ENCODE data around the gene FUCA1. TPM values are rescaled to one million over a fixed set of nuclear protein-coding genes. Genes with fewer than 3 reads are reported as not detected.

FUCA1 gene
- total and polyA plus RNA-seq, 10 of the 15 experiments (the other 5 are each of a cell fraction or from before 2014, with no cell fraction given) = 33.3 to 117 (median 52.6) TPM

GRCh38 chr1:23825076-23825761 lies 42.9 kb downstream of the FUCA1 start, which contains the start of gene HMGCL (continued):
- TF ChIP-seq FOXM1 (IDR thresholded peaks at IDR 0.05; ENCODE audit: low read depth, low read length) (no peak), BRCA1 (IDR thresholded peaks at IDR 0.05; ENCODE audit: low read depth, low read length) (no peak), RELB (IDR thresholded peaks at IDR 0.05; ENCODE audit: low read depth) (peak; percentile 96), SRF (IDR thresholded peaks at IDR 0.05; ENCODE audit: low read depth in 2 of 2, low read length in 2 of 2) (0 out of 4 replicates have a peak, but pooled peaks of 1 of the 2 experiments have one; percentile 43), ZNF687 (IDR thresholded peaks at IDR 0.05) (peak; percentile 65; the same call in 1 of the 2 replicates), SMARCA5 (IDR thresholded peaks at IDR 0.05) (peak; percentile 76; the same call in 1 of the 2 replicates), PAX5 (IDR thresholded peaks at IDR 0.05; ENCODE audit: borderline replicate concordance, low read depth, low read length) (peak; percentile 13; the same call in 1 of the 2 replicates), BACH1 (IDR thresholded peaks at IDR 0.05; ENCODE audit: borderline replicate concordance) (peak; percentile 80), CHD1 (IDR thresholded peaks at IDR 0.05; ENCODE audit: low read depth, low read length) (no peak), RB1 (IDR thresholded peaks at IDR 0.05; ENCODE audit: borderline replicate concordance) (peak; percentile 65; the same call in 1 of the 2 replicates), ESRRA (IDR thresholded peaks at IDR 0.05; ENCODE audit: low read length) (no peak), CBX3 (IDR thresholded peaks at IDR 0.05; ENCODE audit: borderline replicate concordance, low read depth) (no peak), STAT3 (IDR thresholded peaks at IDR 0.05; ENCODE audit: low read depth, low read length) (no peak), ZNF217 (IDR thresholded peaks at IDR 0.05) (no peak), ZSCAN29 (IDR thresholded peaks at IDR 0.05) (no peak), IKZF2 (IDR thresholded peaks at IDR 0.05) (peak in 1 of 2 experiments; percentile 26; a peak in 1 of 4 replicates), RUNX3 (IDR thresholded peaks at IDR 0.05; ENCODE audit: low read length) (no peak), MAX (IDR thresholded peaks at IDR 0.05; ENCODE audit: low read depth, low read length) (peak; percentile 65; the same call in 1 of the 2 replicates), IRF5 (IDR thresholded peaks at IDR 0.05; ENCODE audit: borderline replicate concordance) (no peak), ZNF207 (IDR thresholded peaks at IDR 0.05; ENCODE audit: borderline replicate concordance) (0 out of 2 replicates have a peak, but pooled peaks have one; percentile 33), YY1 (IDR thresholded peaks at IDR 0.05; ENCODE audit: low read depth, low read length) (peak; percentile 99), NBN (IDR thresholded peaks at IDR 0.05) (peak; percentile 76; the same call in 1 of the 2 replicates)
